ENCODE data around the gene SUPT20H.
"Not testable (repeated sequence)": the region's sequence is repeated elsewhere in the genome, so short reads cannot be mapped to it uniquely, and the experiment has no call there.

SUPT20H gene

GRCh38 chr13:37068962-37069361 lies 9.5 kb upstream of the SUPT20H start:
- DNase-seq = no peak

GRCh38 chr13:37067874-37068273 lies 8.4 kb upstream of the SUPT20H start:
- DNase-seq = no peak

GRCh38 chr13:37065890-37066526 lies 6.5 kb upstream of the SUPT20H start:
- DNase-seq = no peak

DNA sequence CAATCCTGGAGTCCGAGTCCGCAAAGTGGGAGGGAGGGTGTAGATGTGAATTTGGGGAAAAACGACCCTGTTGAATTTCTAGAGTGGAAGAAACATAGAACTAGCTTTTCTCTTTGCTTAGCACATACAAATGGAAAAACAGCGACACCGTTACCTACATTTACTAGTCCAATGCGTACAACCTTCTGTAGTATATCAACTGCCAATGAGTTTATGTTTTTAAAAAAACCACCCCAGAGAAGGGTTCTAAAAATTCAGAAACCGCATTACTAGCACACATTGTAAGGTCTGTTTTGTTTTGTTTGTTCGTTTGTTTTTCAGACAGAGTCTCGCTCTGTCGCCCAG lies 332 bp upstream of the SUPT20H start:
- DNase-seq = no peak

- not testable (repeated sequence) for DNase-seq
These were observed 3.3 kb downstream of the SUPT20H start for GRCh38 chr13:37056228-37056627.

DNA sequence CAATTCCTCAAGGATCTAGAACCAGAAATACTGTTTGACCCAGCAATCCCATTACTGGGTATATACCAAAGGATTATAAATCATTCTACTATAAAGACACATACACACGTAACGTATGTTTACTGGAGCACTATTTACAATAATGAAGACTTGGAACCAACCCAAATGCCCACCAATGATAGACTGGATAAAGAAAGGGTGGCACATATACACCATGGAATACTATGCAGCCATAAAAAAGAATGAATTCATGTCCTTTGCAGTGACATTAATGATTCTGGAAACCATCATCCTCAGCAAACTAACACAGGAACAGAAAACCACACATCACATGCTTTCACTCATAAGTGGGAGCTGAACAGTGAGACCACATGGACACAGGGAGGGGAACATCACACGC lies 6.4 kb downstream of the SUPT20H start:
- not testable (repeated sequence) for DNase-seq

DNA sequence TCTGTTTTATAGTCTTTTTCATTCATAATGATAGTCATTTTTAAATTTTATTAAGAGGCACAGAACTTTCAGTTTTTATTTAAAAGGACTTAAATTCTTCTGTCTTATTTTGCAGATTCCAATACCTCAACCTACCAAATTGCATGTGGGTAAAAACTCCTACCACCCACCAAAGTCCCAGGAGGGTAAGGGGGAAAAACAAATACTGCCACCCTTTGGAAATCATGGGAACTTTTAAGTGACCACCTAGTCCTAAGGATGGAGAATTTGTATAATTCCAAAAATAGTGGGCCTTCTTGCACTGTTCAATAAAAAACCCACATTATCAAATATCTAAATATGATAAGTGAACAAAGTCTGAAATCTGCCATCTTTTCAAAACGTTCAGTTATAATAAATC lies 9.7 kb downstream of the SUPT20H start:
- no peak for DNase-seq

DNA sequence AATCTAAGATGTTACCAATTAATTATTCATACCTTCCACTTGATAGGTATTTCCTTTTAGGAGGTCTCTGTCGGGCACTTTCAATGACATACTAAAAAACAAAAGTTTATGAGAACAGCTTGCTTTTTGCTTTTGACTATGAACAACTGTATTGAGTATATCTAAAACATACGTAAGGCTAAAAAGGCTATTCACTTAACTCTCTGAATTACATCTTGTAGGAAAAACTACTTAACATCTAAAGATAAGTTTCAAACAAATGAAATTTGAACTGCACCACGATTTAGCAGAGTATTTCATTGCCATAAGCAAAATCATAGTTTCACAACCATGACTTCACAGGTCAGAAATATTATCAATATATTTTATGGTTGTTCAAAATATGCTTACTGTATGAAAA lies 11.6 kb downstream of the SUPT20H start:
- no peak for DNase-seq

- DNase-seq = no peak
These were observed 12.5 kb downstream of the SUPT20H start for GRCh38 chr13:37047032-37047431.

DNA sequence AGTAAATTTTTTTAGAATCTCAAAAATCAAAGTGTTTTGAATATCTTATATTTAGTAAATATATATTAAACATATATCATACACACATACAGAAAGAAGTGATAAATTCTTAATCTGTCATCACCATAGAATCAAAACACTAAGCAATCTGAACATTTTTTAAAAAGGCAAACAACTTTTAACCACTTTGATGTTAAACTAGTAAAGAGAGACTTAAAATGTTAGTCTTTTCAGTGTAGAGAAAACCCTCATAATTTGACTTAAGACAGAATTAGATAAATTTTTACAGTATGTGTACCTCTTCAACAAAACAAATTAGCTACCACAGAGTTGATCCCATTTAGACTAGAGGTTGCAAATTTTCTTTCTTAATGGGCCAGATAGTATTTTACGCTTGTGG lies 13.4 kb downstream of the SUPT20H start:
- DNase-seq = no peak

- no peak for DNase-seq
These were observed 18.7 kb downstream of the SUPT20H start for GRCh38 chr13:37040789-37041188.

- no peak for DNase-seq
These were observed 19.6 kb downstream of the SUPT20H start for GRCh38 chr13:37039896-37040295.

DNA sequence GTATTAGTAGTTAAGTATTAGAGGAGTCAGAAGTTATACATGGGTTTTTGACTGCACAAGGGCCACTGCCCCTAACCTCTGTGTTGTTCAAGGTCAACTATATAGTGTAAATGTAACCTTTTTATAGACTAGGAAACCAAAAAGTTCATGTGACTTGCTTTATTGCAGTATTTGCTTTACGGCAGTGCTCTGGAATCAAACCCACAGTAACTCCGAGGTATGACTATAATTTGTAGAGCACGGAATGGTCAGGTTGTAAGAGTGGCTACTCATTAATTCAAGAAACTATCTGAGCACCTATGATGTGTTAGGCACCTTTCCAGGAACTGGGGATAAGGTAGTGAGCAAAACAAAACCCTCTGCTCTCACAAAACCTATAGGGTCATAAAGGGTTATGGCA lies 22.2 kb downstream of the SUPT20H start:
- DNase-seq = no peak

GRCh38 chr13:37029617-37030016 lies 29.9 kb downstream of the SUPT20H start:
- DNase-seq = no peak

GRCh38 chr13:37027639-37028038 lies 31.8 kb downstream of the SUPT20H start:
- DNase-seq = no peak

- DNase-seq = no peak
These were observed 32.7 kb downstream of the SUPT20H start for GRCh38 chr13:37026771-37027170.

GRCh38 chr13:37023871-37024270 lies 35.6 kb downstream of the SUPT20H start:
- DNase-seq = no peak

- DNase-seq = no peak
These were observed 44.9 kb downstream of the SUPT20H start for GRCh38 chr13:37014609-37015008.

- no peak for DNase-seq
These were observed 47.7 kb downstream of the SUPT20H start for GRCh38 chr13:37011788-37012187.

DNA sequence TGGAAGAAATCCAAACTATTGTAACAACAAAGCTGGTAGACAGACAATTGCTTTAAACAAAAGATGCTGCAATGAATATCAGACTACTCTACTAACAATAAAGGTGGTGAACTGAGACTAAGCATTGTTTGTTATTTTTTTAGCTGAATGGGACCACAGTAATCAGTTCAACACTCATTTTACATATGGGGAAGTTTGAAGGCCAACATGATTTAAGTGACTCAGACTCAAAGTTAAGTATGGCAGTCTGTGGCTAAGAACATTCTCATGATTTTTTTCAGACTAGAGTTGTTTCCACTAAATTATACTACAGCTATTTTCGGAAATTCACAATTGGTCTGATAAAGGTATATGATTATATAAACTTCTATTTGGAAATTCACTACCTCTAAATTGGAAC lies 48.5 kb downstream of the SUPT20H start:
- no peak for DNase-seq

GRCh38 chr13:37010424-37010823 lies 49.1 kb downstream of the SUPT20H start:
- no peak for DNase-seq

GRCh38 chr13:37009692-37010091 lies 49.8 kb downstream of the SUPT20H start:
- no peak for DNase-seq

DNA sequence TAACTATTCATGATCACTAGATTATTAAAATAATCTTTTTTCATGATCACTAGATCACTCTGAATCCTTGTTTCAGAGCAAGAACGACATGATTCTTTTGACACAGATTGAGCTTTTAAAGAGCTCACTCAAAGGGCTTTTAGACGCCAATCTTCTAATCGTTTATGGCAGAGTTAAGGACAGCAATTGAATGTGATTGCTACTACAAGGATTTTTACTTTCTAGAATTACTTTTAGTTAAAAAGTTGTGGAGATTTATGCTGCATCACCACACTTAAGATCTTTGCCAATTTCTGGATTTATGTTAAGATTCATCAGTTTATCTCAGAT lies 57.6 kb downstream of the SUPT20H start:
- no peak for DNase-seq

- DNase-seq = peak; percentile 76
These were observed 60.3 kb downstream of the SUPT20H start, which contains the start of gene ALG5 for GRCh38 chr13:36999054-36999714. Gene ALG5, minus strand, starts transcription at chr13:36999340. Its CDS starts 40 bp downstream, at chr13:36999300.

GRCh38 chr13:36998624-36999041 lies 60.9 kb downstream of the SUPT20H start:
- peak; percentile 0 for DNase-seq

All from NCI-H1436 (cell line).